Measurements from ENCODE around the gene TMEM94.
A peak's percentile ranks its signal among the peaks of the same experiment; 100 is the strongest.
"Not testable (repeated sequence)": the region's sequence is repeated elsewhere in the genome, so short reads cannot be mapped to it uniquely, and the experiment has no call there.

Gene TMEM94

GRCh38 chr17:75512926-75513640 lies 56.6 kb downstream of the TMEM94 start:
- DNase-seq = no peak

- no peak for DNase-seq
Measured at GRCh38 chr17:75513641-75514000, 57.2 kb downstream of the TMEM94 start.

GRCh38 chr17:75514299-75514918 lies 58.0 kb downstream of the TMEM94 start:
- DNase-seq = no peak

- no peak for DNase-seq
Measured at GRCh38 chr17:75514919-75515495, 58.6 kb downstream of the TMEM94 start.

GRCh38 chr17:75515496-75516254 lies 59.2 kb downstream of the TMEM94 start, which contains the start of gene CASKIN2:
Gene CASKIN2, minus strand, starts transcription at chr17:75515537. Its CDS starts 1,733 bp downstream, at chr17:75513804.
- peak; percentile 96 for DNase-seq

GRCh38 chr17:75516255-75516618 lies 59.8 kb downstream of the TMEM94 start, which contains the start of gene TSEN54:
Gene TSEN54, plus strand, starts transcription at chr17:75516528. Its CDS starts 33 bp downstream, at chr17:75516561.
- DNase-seq = peak; percentile 89

GRCh38 chr17:75516619-75517296 lies 60.3 kb downstream of the TMEM94 start:
- DNase-seq = peak; percentile 32

- DNase-seq = no peak
Measured at GRCh38 chr17:75517297-75517865, 60.9 kb downstream of the TMEM94 start.

GRCh38 chr17:75518201-75518600 lies 61.8 kb downstream of the TMEM94 start:
- DNase-seq = no peak

GRCh38 chr17:75518983-75519537 lies 62.6 kb downstream of the TMEM94 start:
- DNase-seq = no peak

- not testable (repeated sequence) for DNase-seq
Measured at GRCh38 chr17:75520413-75520812, 64.0 kb downstream of the TMEM94 start.

GRCh38 chr17:75521290-75521689 lies 64.9 kb downstream of the TMEM94 start:
- DNase-seq = no peak

GRCh38 chr17:75521951-75522727 lies 65.7 kb downstream of the TMEM94 start:
- no peak for DNase-seq

- DNase-seq = no peak
Measured at GRCh38 chr17:75523647-75524046, 67.2 kb downstream of the TMEM94 start.

- DNase-seq = no peak
Measured at GRCh38 chr17:75524269-75524969, 68.0 kb downstream of the TMEM94 start.

- peak; percentile 78 for DNase-seq
Measured at GRCh38 chr17:75524970-75525805, 68.8 kb downstream of the TMEM94 start, which contains the start of gene LLGL2. Gene LLGL2, plus strand, starts transcription at chr17:75525697. Its CDS starts 17,730 bp downstream, at chr17:75543427.

GRCh38 chr17:75525806-75526554 lies 69.5 kb downstream of the TMEM94 start:
- DNase-seq = no peak

GRCh38 chr17:75526555-75527270 lies 70.3 kb downstream of the TMEM94 start:
- DNase-seq = no peak
